ENCODE measurements around the gene GHR.

The GHR gene

DNA sequence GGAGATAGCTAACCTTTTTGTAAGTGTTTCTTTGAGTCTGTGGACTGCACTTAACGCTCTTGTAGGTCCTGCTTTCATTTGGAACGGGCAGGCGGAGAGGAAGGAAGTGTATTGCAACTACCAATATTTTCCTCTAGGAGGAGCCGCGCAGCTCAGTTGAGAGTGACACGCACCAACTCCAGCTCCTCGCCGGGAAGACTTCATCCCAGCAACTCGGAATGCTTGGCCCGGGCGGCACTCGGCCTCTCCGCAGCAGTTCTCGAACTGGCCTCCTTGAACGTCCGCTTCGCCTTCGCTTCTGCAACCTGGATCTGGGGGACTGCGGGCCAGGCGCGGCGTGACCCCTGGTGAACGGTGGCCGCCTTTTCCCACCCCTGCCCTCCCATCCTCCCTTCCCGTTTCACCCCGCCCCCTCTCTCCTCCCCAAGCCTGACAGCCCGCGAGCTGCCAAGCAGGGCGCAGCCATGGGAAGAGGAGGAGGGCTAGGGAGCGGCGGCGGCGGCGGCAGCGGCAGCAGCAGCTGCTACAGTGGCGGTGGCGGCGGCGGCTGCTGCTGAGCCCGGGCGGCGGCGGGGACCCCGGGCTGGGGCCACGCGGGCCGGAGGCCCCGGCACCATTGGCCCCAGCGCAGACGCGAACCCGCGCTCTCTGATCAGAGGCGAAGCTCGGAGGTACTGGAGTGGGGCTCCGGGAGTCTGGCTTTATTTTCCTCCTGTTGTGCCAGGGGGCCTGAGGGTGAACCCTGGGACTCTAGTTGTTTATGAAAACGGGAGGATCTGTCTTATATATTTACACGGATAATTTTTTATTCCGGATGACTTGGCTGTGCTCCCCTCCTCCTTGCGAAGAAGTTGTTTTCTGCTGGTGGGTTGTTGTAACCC lies at the start of gene GHR:
Gene GHR (plus strand): TSS at position 155 of the 881 bp plus-strand sequence. CDS start 142,436 bp downstream, outside the sequence.
- FAIRE-seq = no peak
- DNase-seq (ENCODE audit: insufficient read length, low spot score) = peak; percentile 35

GRCh38 chr5:42374679-42375273 lies 48.5 kb upstream of the GHR start:
- FAIRE-seq = no peak
- no peak for DNase-seq (ENCODE audit: insufficient read length, low spot score)

DNA sequence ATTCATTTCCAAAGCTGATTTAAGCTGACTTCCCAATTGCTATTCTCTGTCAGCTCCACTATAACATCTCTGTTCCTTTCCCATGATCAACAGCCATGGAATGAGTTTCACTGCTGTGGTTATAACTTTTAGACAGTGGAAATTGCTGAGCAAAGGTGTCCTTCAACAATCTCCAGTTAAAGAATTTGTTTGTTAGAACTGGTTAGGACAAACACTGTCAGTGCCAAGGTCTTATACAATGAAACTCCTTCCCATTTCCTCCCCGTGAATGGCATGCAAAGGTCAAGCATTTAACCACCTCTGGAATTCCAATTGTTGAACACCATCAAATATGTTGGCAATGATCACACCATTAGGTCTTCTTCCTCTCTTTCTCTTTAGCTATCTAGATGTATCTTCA lies 45.7 kb upstream of the GHR start:
- FAIRE-seq (no peak), DNase-seq (ENCODE audit: insufficient read length, low spot score) (no peak)

GRCh38 chr5:42381973-42382372 lies 41.3 kb upstream of the GHR start:
- no peak for DNase-seq (ENCODE audit: insufficient read length, low spot score)

GRCh38 chr5:42387563-42387962 lies 35.7 kb upstream of the GHR start:
- FAIRE-seq (no peak), DNase-seq (ENCODE audit: insufficient read length, low spot score) (no peak)

More at GRCh38 chr5:42381973-42382372, 41.3 kb upstream of the GHR start:
- no peak for FAIRE-seq

DNA sequence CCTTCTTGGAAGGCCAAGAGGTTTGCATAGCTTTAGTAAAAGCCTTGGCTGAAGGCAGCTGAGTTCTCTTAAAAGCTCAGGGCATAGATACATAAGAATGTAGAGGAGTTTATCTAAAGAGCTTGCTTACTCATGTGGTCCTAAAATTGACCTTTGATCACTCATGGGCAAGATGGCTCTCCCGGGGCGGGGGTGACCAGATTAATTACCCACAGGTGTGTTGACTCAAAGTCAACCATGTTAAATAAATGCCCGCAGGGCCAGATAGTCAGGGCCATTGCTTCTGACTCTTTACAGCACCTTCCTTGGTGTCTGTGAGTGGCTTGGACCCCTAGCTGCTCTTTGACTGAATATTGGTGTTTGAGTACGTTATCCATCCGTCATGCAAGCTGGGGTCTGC lies 33.1 kb upstream of the GHR start:
- no peak for FAIRE-seq
- no peak for DNase-seq (ENCODE audit: insufficient read length, low spot score)

DNA sequence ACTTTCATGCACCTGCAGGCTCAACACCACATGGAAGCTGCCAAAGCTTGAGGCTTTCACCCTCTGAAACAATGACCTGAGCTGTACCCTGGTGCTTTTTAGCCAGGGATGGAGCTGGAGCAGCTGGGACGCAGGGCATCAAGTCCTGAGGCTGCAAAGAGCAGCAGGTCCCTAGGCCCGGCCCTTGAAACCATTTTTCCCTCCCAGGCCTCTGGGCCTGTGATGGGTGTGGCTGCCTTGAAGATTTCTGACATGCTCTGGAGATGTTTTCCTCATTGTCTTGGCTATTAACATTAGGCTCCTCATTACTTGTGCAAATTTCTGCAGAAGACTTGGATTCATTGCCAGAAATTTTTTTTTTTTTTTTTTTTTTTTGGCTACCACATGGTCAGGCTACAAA lies 30.3 kb upstream of the GHR start:
- DNase-seq (ENCODE audit: insufficient read length, low spot score) (no peak), FAIRE-seq (no peak)

GRCh38 chr5:42396111-42396510 lies 27.1 kb upstream of the GHR start:
- no peak for FAIRE-seq
- DNase-seq (ENCODE audit: insufficient read length, low spot score) = no peak

DNA sequence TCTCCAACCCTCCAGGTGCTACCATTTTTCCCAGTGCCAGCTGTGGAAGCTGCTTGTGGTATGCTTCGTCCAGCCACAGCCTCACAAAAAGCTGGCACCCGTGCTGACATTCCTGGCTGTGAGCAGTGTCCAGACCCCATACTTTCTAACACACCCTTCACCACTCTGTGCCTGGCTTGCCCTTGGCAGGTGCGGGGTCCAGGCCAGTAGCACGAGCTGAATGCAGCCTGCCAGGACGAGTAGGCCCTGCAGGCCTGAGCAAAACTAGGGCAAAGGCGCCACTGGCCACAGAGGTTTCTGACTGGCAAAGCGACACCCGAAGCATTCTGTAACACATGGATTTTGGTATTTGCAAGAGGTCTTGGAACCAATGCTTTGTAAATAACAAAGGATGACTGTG lies 26.0 kb upstream of the GHR start:
- no peak for DNase-seq (ENCODE audit: insufficient read length, low spot score)
- FAIRE-seq = no peak

- no peak for DNase-seq (ENCODE audit: insufficient read length, low spot score)
- FAIRE-seq = no peak
These were observed 23.5 kb upstream of the GHR start for GRCh38 chr5:42399702-42400101.

- DNase-seq (ENCODE audit: insufficient read length, low spot score) = no peak
- FAIRE-seq = no peak
These were observed 22.8 kb upstream of the GHR start for GRCh38 chr5:42400474-42400873.

GRCh38 chr5:42403236-42403635 lies 20.0 kb upstream of the GHR start:
- FAIRE-seq = no peak
- DNase-seq (ENCODE audit: insufficient read length, low spot score) = no peak

- no peak for FAIRE-seq
- no peak for DNase-seq (ENCODE audit: insufficient read length, low spot score)
These were observed 18.9 kb upstream of the GHR start for GRCh38 chr5:42404366-42404765.

DNA sequence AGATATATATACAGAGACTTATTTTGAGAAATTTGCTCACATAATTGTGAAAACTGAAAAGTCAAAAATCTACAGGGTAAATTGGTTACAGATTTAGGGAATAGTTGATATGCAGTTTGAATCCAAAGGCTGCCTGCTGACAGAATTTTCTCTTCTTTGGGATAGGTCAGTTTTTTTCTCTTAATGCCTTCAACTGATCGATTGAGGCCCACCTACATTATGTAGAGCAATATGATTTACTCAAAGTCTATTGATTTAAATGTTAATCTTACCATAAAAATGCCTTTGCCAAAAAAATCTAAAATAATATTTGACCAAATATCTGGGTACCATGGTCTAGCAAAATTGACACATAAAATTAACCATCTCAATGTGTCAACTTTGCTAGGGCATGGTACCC lies 3.9 kb upstream of the GHR start:
- no peak for FAIRE-seq

DNA sequence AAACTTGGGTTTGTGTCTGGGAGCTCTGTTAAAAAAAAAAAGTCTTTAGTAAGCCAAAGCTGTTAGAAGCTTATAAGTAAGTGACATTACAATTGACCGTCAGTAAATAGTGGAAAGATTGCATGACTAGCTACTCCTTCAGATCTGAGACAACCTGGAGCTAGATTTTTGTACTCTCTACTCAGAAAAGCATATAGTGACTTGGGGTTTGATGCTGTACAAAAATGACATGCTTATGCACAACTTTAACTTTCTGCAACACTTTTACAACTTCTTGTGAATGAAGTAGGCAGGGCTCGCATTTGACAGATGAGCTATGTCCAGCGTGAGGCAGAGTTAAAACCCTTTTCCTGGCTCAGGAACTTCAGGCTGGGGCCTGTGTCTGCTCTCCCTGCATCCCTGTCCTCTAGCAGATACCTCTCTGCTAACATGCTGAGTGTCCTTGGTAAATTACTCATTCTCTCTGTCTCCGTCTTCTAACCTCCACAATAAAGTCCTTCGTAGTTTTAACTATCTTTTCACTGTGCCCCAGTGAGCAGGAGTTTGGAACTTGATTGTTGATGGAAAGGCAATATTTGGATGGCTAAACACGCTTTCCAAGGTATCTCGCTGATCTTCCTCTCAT lies 471 bp upstream of the GHR start:
- no peak for DNase-seq (ENCODE audit: insufficient read length, low spot score)

More for the DNA sequence above, 3.9 kb upstream of the GHR start:
- no peak for DNase-seq (ENCODE audit: insufficient read length, low spot score)

GRCh38 chr5:42426016-42426415 lies 2.8 kb downstream of the GHR start:
- DNase-seq (ENCODE audit: insufficient read length, low spot score) (no peak), FAIRE-seq (no peak)

More for the DNA sequence above, 471 bp upstream of the GHR start:
- no peak for FAIRE-seq

DNA sequence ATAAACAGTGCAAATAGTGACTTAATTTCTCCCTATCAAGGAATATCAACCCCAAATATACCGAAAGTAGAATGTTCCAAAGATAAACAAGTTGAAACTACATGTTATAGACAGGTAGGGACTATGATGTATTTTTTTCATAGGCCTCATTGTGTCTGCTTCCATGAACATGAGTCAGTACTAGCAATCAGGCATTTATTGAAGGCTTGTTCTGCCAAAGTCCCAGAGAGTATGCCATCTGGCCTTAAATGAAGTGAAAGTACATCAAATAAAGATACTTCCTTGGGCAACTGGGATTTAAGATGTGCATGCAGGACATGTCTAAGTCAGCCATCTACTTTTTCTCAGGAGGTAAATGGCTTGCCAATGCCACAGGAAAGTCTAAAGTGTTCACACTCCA lies 6.5 kb downstream of the GHR start:
- FAIRE-seq (no peak), DNase-seq (ENCODE audit: insufficient read length, low spot score) (no peak)

- DNase-seq (ENCODE audit: insufficient read length, low spot score) (no peak), FAIRE-seq (no peak)
These were observed 10.9 kb downstream of the GHR start for GRCh38 chr5:42434047-42434724.

DNA sequence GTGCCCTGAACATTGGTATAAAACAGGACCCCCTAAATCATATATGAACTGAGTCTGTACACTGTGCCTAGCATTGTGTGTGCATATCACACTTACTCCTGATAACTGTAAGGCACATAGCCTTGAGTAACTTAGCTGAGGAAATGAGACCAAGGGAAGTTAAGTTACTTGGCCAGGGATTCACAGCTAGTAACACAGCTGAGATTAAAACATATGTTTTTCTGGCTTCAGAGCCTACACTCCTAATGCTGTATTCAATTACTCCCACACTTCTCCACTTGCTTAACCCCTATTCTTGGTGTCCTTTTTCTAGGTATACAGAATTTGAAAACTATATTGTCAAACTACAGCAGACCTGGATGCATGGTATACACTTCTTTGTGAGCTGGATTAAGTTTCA lies 12.8 kb downstream of the GHR start:
- DNase-seq (ENCODE audit: insufficient read length, low spot score) = no peak
- no peak for FAIRE-seq

GRCh38 chr5:42454216-42454995 lies 31.2 kb downstream of the GHR start:
- DNase-seq (ENCODE audit: insufficient read length, low spot score) = no peak
- no peak for FAIRE-seq

Measured in GM19239 (cell line).